ENCODE measurements around the gene ARHGAP45. TPM values are rescaled to one million over a fixed set of nuclear protein-coding genes. Genes with fewer than 3 reads are reported as not detected.
A peak's percentile ranks its signal among the peaks of the same experiment; 100 is the strongest.

ARHGAP45 gene
- total RNA-seq, 1 experiment from 2014 or later: 45.3 TPM

DNA sequence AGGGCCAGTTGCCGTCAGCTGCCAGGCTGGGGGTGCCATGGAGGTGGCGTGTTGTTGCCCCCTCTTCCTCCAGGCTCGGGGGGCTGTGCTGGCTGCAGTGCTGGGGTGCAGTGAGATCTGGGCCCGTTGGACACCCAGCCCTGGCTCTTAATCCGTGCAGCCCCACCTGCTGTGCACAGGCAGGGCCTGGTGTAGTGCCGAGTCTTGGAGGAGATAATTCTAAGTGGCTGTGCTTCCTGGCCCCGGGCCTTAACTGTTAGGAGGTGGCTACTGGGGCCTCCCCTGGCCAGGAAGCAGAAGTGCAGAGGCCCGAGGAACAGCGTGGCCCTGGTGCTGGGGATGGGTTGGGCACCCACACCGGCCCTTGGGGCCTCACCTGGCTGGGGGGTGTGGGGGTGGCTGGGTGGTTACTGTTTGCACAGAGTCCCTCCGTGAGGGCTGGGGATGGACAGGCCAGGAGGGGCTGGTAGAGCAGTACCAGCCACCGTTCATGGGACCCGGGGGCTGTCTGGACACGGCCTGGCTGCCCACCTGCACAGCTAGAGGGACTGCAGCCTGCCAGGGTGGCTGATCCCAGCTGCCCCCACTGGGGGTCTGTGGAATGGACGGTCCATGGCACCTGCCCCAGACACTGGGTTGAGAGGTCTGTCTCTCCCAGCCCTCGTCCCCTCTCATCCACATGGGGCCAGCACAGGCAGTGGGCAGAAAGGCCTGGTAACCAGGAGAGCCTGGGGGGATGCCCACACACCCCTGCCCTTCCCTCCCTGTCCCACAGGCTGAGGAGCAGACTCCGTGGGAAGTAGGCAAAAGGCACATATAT lies 40.1 kb downstream of the ARHGAP45 start:
- ChIA-PET CTCF (interaction anchor here (0.6 kb wide), 1 partner anchor 10 kb away, joined by 3 read pairs; no protein-coding TSS in a partner anchor), POLR2A (ENCODE audit: unreplicated experiment) (no interaction called here)
- peak overlapping the region; percentile 40 for H3K27ac ChIP-seq (ENCODE audit: low read length)
- peaks cover 4% of the 10 kb centered on the region for H3F3A ChIP-seq (ENCODE audit: low read length, unreplicated experiment)
- H3K27me3 ChIP-seq (ENCODE audit: low read length): no peaks in the 10 kb centered on the region
- BruUV-seq (replicated peaks): no TSS peak
- H3K4me2 ChIP-seq (ENCODE audit: low read length): no peak overlapping the region
- TF ChIP-seq, protein P1, sequence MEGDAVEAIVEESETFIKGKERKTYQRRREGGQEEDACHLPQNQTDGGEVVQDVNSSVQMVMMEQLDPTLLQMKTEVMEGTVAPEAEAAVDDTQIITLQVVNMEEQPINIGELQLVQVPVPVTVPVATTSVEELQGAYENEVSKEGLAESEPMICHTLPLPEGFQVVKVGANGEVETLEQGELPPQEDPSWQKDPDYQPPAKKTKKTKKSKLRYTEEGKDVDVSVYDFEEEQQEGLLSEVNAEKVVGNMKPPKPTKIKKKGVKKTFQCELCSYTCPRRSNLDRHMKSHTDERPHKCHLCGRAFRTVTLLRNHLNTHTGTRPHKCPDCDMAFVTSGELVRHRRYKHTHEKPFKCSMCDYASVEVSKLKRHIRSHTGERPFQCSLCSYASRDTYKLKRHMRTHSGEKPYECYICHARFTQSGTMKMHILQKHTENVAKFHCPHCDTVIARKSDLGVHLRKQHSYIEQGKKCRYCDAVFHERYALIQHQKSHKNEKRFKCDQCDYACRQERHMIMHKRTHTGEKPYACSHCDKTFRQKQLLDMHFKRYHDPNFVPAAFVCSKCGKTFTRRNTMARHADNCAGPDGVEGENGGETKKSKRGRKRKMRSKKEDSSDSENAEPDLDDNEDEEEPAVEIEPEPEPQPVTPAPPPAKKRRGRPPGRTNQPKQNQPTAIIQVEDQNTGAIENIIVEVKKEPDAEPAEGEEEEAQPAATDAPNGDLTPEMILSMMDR (conservative IDR thresholded peaks at IDR 0.05; ENCODE audit: low read depth, low read length): peak; percentile 37
- TF ChIP-seq EZH2phosphoT487 (IDR thresholded peaks at IDR 0.05; ENCODE audit: borderline replicate concordance, low read length) (no peak), EZH2 (IDR thresholded peaks at IDR 0.05; ENCODE audit: low read length, unreplicated experiment) (no peak)
- no peak overlapping the region for H2AFZ ChIP-seq (ENCODE audit: low read length)
- peaks cover 16% of the 10 kb centered on the region for H3K4me1 ChIP-seq (ENCODE audit: insufficient read depth, low read length)
- H3K4me3 ChIP-seq (ENCODE audit: low read length): no peak overlapping the region
- intact Hi-C loops (cut with micrococcal nuclease): loop anchor here (10.0 kb wide), 1 partner anchor 68 kb away; the partner anchor contains the start of gene SBNO2
- H3K79me2 ChIP-seq (ENCODE audit: low read length): peaks cover 6% of the 10 kb centered on the region; the same call in 1 of the 2 replicates
- ATAC-seq (peak; percentile 21), DNase-seq (peak; percentile 60)
- H3K9me2 ChIP-seq (replicated peaks; ENCODE audit: low read length): no peaks in the 10 kb centered on the region
- H3K36me3 ChIP-seq (ENCODE audit: low read depth, low read length): no peaks in the 10 kb centered on the region; the same call in 1 of the 2 replicates
- no peak overlapping the region for H3K9ac ChIP-seq (ENCODE audit: low read length)
- H3K9me3 ChIP-seq (ENCODE audit: low read length): no peaks in the 10 kb centered on the region
- H4K20me1 ChIP-seq (ENCODE audit: low read length): peaks cover 3% of the 10 kb centered on the region; the same call in 1 of the 2 replicates

DNA sequence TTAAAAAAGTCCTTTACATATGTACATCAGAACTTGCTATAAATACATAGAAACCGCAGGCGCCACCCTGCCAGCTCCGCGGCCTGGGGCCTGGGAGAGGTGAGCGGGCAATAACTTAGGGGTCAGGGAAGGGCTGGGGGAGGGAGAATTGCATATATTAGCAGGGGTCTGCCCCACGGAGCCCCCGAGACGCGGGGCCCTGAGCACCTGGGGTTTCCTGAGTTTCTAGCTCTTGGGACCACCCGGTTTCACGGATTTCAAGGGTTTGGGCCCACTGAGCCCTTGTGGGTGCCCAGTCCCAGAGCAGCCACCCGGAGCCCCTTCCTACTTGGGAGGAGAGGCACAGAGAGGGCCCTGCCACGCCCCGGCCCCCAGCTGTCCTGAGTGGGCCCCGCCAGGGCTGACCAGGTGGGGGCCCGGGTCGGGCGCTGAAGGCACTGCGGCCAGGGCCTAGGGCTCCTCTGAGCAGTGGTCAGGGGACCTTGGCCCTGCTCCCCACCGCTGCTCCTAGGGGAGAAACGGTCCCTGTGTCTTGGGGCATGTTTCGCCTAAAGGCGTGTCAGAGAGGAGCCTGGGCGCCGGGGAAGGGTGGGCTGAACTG lies 40.8 kb downstream of the ARHGAP45 start:
- Histone ChIP-seq H3K9me3 (ENCODE audit: low read length) (no peaks in the 10 kb centered on the region), H3K79me2 (ENCODE audit: low read length) (peaks cover 6% of the 10 kb centered on the region; the same call in 1 of the 2 replicates), H4K20me1 (ENCODE audit: low read length) (peaks cover 3% of the 10 kb centered on the region; the same call in 1 of the 2 replicates), H3F3A (ENCODE audit: low read length, unreplicated experiment) (peaks cover 4% of the 10 kb centered on the region), H3K4me3 (ENCODE audit: low read length) (no peak overlapping the region), H3K27ac (ENCODE audit: low read length) (no peak overlapping the region), H3K9me2 (replicated peaks; ENCODE audit: low read length) (no peaks in the 10 kb centered on the region), H3K36me3 (ENCODE audit: low read depth, low read length) (no peaks in the 10 kb centered on the region; the same call in 1 of the 2 replicates), H3K27me3 (ENCODE audit: low read length) (no peaks in the 10 kb centered on the region), H3K4me2 (ENCODE audit: low read length) (no peak overlapping the region), H3K4me1 (ENCODE audit: insufficient read depth, low read length) (peaks cover 12% of the 10 kb centered on the region), H3K9ac (ENCODE audit: low read length) (no peak overlapping the region), H2AFZ (ENCODE audit: low read length) (no peak overlapping the region)
- ChIA-PET POLR2A (ENCODE audit: unreplicated experiment) (no interaction called here), CTCF (no interaction called here)
- no peak for TF ChIP-seq EZH2 (IDR thresholded peaks at IDR 0.05; ENCODE audit: low read length, unreplicated experiment)
- TF ChIP-seq, protein P1 (conservative IDR thresholded peaks at IDR 0.05; ENCODE audit: low read depth, low read length): no peak
- no peak for TF ChIP-seq EZH2phosphoT487 (IDR thresholded peaks at IDR 0.05; ENCODE audit: borderline replicate concordance, low read length)
- no peak for ATAC-seq
- no TSS peak for BruUV-seq (replicated peaks)
- no peak for DNase-seq
- intact Hi-C loops (cut with micrococcal nuclease): loop anchor here (10.0 kb wide), 1 partner anchor 67 kb away; the partner anchor contains the start of gene SBNO2
